HepG2 (cell line): ENCODE data around the gene CAVIN2. TPM values are rescaled to one million over a fixed set of nuclear protein-coding genes. Genes with fewer than 3 reads are reported as not detected.

Experiments
- ATAC-seq: fragments of 200-7000 bp; cut with Tn5 transposase; 3 replicates; pipeline ENCODE4 v1.9.1; 2020; ENCODE audit warnings: mild to moderate bottlenecking, moderate library complexity
- BruUV-seq: library from RNA; stranded (reverse); fragments of 400-500 nt; replicated peaks from 2 replicates; lab custom pipeline; 2021; lab: Mats Ljungman, UMichigan
- CTCF ChIA-PET: fragments of 300-600 bp; formaldehyde crosslinking; extraction: SDS; loops from one replicate; lab custom pipeline; 2021; ENCODE audit warnings: low total read pairs, inconsistent platforms, low intra/inter-chr PET ratio; lab: Yijun Ruan, JAX
- POLR2A ChIA-PET: fragments of 350-600 bp; sonication (Branson Sonifier 250); formaldehyde crosslinking; loops from one replicate; lab custom pipeline; 2020; ENCODE audit warnings: antibody characterized with exemption, inconsistent platforms; lab: Yijun Ruan, JAX
- DNase-seq: peaks from one replicate; pipeline ENCODE4 v3.0.0-alpha.2; 2015; ENCODE audit warnings: low spot score
- FAIRE-seq: peaks from 3 replicates; lab custom pipeline; 2011; peaks lifted over from hg19 to GRCh38; lab: Jason Lieb, UNC
- H2AFZ ChIP-seq: one replicate; pipeline ENCODE4 v1.6.1; 2011; ENCODE audit warnings: low read length, inconsistent platforms
- H3K27ac ChIP-seq: fragments of 300-600 bp; 3 replicates; pipeline ENCODE4 v1.8.0; 2011; ENCODE audit warnings: mixed run types, mild to moderate bottlenecking, mixed read lengths, low read length, inconsistent platforms; ENCODE audit not compliant: insufficient read depth; ENCODE audit errors: extremely low read length
- H3K27me3 ChIP-seq, 2 experiments: fragments of 200-600 bp in 1 of 2; 2 replicates in 1 of 2; 3 replicates in 1 of 2; pipeline versions ENCODE4 v1.6.0 to v1.8.0; 2011; ENCODE audit warnings: low read length in 2 of 2, mild to moderate bottlenecking in 2 of 2, moderate library complexity in 2 of 2, inconsistent platforms in 1 of 2; ENCODE audit not compliant: insufficient read depth in 2 of 2, control insufficient read depth in 1 of 2
- H3K36me3 ChIP-seq, 2 experiments: fragments of 200-600 bp in 1 of 2; replicated peaks in 1 of 2; 2 replicates in 1 of 2; 3 replicates in 1 of 2; pipeline versions ENCODE4 v1.5.1 to v1.8.0; 2011; ENCODE audit warnings: low read length in 2 of 2, inconsistent platforms in 1 of 2; ENCODE audit not compliant: insufficient read depth in 2 of 2, control insufficient read depth in 1 of 2
- H3K4me1 ChIP-seq: 2 replicates; pipeline ENCODE4 v1.5.1; 2012; ENCODE audit warnings: low read length, inconsistent platforms; ENCODE audit not compliant: insufficient read depth
- H3K4me2 ChIP-seq: 2 replicates; pipeline ENCODE4 v1.6.0; 2011; ENCODE audit warnings: low read depth, low read length, inconsistent platforms
- H3K4me3 ChIP-seq, 3 experiments: fragments of 200-600 bp in 1 of 3; sonication (generic), shearing (Covaris generic) in 1 of 3; replicated peaks in 1 of 3; 2 replicates each; pipeline ENCODE4 v1.5.1; 2011 to 2016; ENCODE audit warnings: low read length in 3 of 3, inconsistent platforms in 2 of 3, low read depth in 2 of 3, mild to moderate bottlenecking in 2 of 3, control low read depth in 1 of 3, mixed read lengths in 1 of 3; ENCODE audit not compliant: insufficient read depth in 1 of 3
- H3K79me2 ChIP-seq: one replicate; pipeline ENCODE4 v1.6.1; 2011; ENCODE audit warnings: low read length, inconsistent platforms; ENCODE audit not compliant: insufficient read depth
- H3K9ac ChIP-seq: 2 replicates; pipeline ENCODE4 v1.6.0; 2011; ENCODE audit warnings: mild to moderate bottlenecking, low read depth, low read length, inconsistent platforms; ENCODE audit not compliant: insufficient read depth
- H3K9me3 ChIP-seq: 2 replicates; pipeline ENCODE4 v1.5.1; 2012; ENCODE audit warnings: mild to moderate bottlenecking, low read length
- H4K20me1 ChIP-seq: 2 replicates; pipeline ENCODE4 v1.6.0; 2011; ENCODE audit warnings: inconsistent platforms, mild to moderate bottlenecking, low read length, moderate library complexity; ENCODE audit not compliant: insufficient read depth
- ARNTL ChIP-seq: sonication (generic); formaldehyde crosslinking; IDR thresholded peaks from 2 replicates; pipeline ENCODE4 v1.4.0; 2020; ENCODE audit warnings: mild to moderate bottlenecking, missing genetic modification reagents
- ETV6 ChIP-seq: sonication (generic); formaldehyde crosslinking; conservative IDR thresholded peaks from 2 replicates; pipeline ENCODE4 v1.4.0; 2020; ENCODE audit warnings: missing genetic modification reagents
- GRHL1 ChIP-seq: sonication (generic); formaldehyde crosslinking; conservative IDR thresholded peaks from 2 replicates; pipeline ENCODE4 v1.8.0; 2022; ENCODE audit warnings: missing genetic modification reagents
- KDM4B ChIP-seq: sonication (generic); formaldehyde crosslinking; IDR thresholded peaks from 2 replicates; pipeline ENCODE4 v1.4.0; 2020; ENCODE audit warnings: missing genetic modification reagents
- NR3C1 ChIP-seq: sonication (generic); formaldehyde crosslinking; IDR thresholded peaks from 2 replicates; pipeline ENCODE4 v1.4.0; 2020; ENCODE audit warnings: missing genetic modification reagents
- PAF1 ChIP-seq: IDR thresholded peaks from 2 replicates; pipeline ENCODE4 v1.6.1; 2016; ENCODE audit warnings: missing genetic modification reagents, missing compliant biosample characterization
- PITX1 ChIP-seq: sonication (generic); formaldehyde crosslinking; IDR thresholded peaks from 2 replicates; pipeline ENCODE4 v1.5.1; 2020; ENCODE audit warnings: mild to moderate bottlenecking, missing genetic modification reagents
- SRSF1 ChIP-seq: fragments of 200-400 bp; formaldehyde crosslinking; optimal IDR thresholded peaks from 2 replicates; pipeline ENCODE3; 2017; ENCODE audit warnings: mild to moderate bottlenecking, low read depth, low read length, moderate library complexity
- TOE1 ChIP-seq: sonication (generic); formaldehyde crosslinking; IDR thresholded peaks from 2 replicates; pipeline ENCODE4 v1.4.0; 2020; ENCODE audit warnings: mild to moderate bottlenecking, missing genetic modification reagents
- ZBTB8A ChIP-seq: sonication (generic); formaldehyde crosslinking; IDR thresholded peaks from 2 replicates; pipeline ENCODE4 v1.4.0; 2020; ENCODE audit warnings: mild to moderate bottlenecking, low read depth, missing genetic modification reagents, borderline replicate concordance
- ZNF275 ChIP-seq: sonication (generic); formaldehyde crosslinking; IDR thresholded peaks from 2 replicates; pipeline ENCODE4 v1.8.0; 2022; ENCODE audit warnings: missing genetic modification reagents, mild to moderate bottlenecking, inconsistent platforms, borderline replicate concordance
- ZNF329 ChIP-seq: sonication (generic); formaldehyde crosslinking; IDR thresholded peaks from 2 replicates; pipeline ENCODE4 v1.9.0; 2021; ENCODE audit warnings: low read depth, mild to moderate bottlenecking, missing genetic modification reagents
- ZNF33A ChIP-seq: sonication (generic); formaldehyde crosslinking; IDR thresholded peaks from 2 replicates; pipeline ENCODE4 v1.5.1; 2020; ENCODE audit warnings: missing genetic modification reagents, mild to moderate bottlenecking, moderate library complexity, borderline replicate concordance
- ZNF446 ChIP-seq: sonication (generic); formaldehyde crosslinking; IDR thresholded peaks from 2 replicates; pipeline ENCODE4 v1.5.0; 2020; ENCODE audit warnings: mild to moderate bottlenecking, missing genetic modification reagents
- ZNF574 ChIP-seq: sonication (generic); formaldehyde crosslinking; IDR thresholded peaks from 2 replicates; pipeline ENCODE4 v1.4.0; 2020; ENCODE audit warnings: missing genetic modification reagents
- ZNF674 ChIP-seq: sonication (generic); formaldehyde crosslinking; IDR thresholded peaks from 2 replicates; pipeline ENCODE4 v1.5.0; 2020; ENCODE audit warnings: low read depth, mild to moderate bottlenecking, missing genetic modification reagents
- ZNF7 ChIP-seq: IDR thresholded peaks from 2 replicates; pipeline ENCODE4 v1.6.1; 2016; ENCODE audit warnings: missing biosample characterization, missing genetic modification reagents
- WGBS: methylation state at CpG from one replicate; pipeline ENCODE4 v1.1.6; 2017; ENCODE audit warnings: low lambda C conversion rate; 5-methylcytosine and 5-hydroxymethylcytosine counted together
- in situ Hi-C: cut with HindIII; loops from 2 replicates; pipeline ENCODE4 v1.10.0; 2017; ENCODE audit warnings: low pct_unique_long_range_greater_than_20kb; ENCODE audit not compliant: extremely low pct_ligation_motif_present
- intact Hi-C: fragments of 100-400 bp; cut with micrococcal nuclease; formaldehyde crosslinking; loops from one replicate; pipeline ENCODE4 v1.10.0; 2022; ENCODE audit not compliant: unreplicated experiment
- polyA plus RNA-seq, 8 experiments: library from polyadenylated mRNA; depleted of rRNA in 3 of 8; stranded (reverse) in 7 of 8; unstranded in 1 of 8; fragments of >200 nt; fragmentation: Illumina TruSeq in 4 of 8; extraction: Trizol in 4 of 8; gene quantifications; 2 replicates each; pipeline versions ENCODE4 v1.2.1 to v1.2.3, GENCODE V29; 2011 to 2016; ENCODE audit warnings: low read depth in 4 of 8, missing spikeins in 1 of 8, mixed read lengths in 1 of 8; ENCODE audit not compliant: insufficient read depth in 1 of 8
- total RNA-seq, 5 experiments: library from RNA; depleted of rRNA; stranded (reverse); fragments of >200 nt; fragmentation: Illumina TruSeq; extraction: Trizol; gene quantifications; 2 replicates each; pipeline ENCODE4 v1.2.3, GENCODE V29; 2016; ENCODE audit warnings: low read depth in 1 of 5

The CAVIN2 gene
- total and polyA plus RNA-seq, 2 of the 13 experiments (the other 11 are each of a cell fraction or from before 2014, with no cell fraction given): 7.6 to 38.8 TPM

GRCh38 chr2:191836471-191836852 is 10.4 kb downstream of the CAVIN2 start:
- ATAC-seq: no peak
- FAIRE-seq: no peak
- peaks cover 25% of the 10 kb centered on the region for H3K4me1 ChIP-seq
- 96% methylated on average over 11 of the region's 11 CpGs for WGBS
- no peak for DNase-seq
- no peak overlapping the region for H3K27ac ChIP-seq
- H3K9me3 ChIP-seq: no peaks in the 10 kb centered on the region
- no peak overlapping the region for H3K9ac ChIP-seq
- in situ Hi-C loops: no loop called here
- peaks cover 7% of the 10 kb centered on the region for H3K79me2 ChIP-seq
- H3K27me3 ChIP-seq: no peaks in the 10 kb centered on the region
- intact Hi-C loops: no loop called here
- no peaks in the 10 kb centered on the region for H4K20me1 ChIP-seq
- BruUV-seq: no TSS peak
- no peak overlapping the region for H3K4me2 ChIP-seq
- POLR2A ChIA-PET: interaction anchor here (3.5 kb wide), 1 partner anchor 10 kb away, joined by 14 read pairs; the partner anchor contains the start of gene CAVIN2
- no peak overlapping the region for H3K4me3 ChIP-seq
- peaks cover 6 to 36% of the 10 kb centered on the region in 2 experiments for H3K36me3 ChIP-seq
- TF ChIP-seq ZBTB8A (CRISPR knock-in tag): no peak
- no peak for TF ChIP-seq ZNF33A (CRISPR knock-in tag)
- no peak for TF ChIP-seq PAF1
- no peak for TF ChIP-seq ETV6 (CRISPR knock-in tag)
- no peak for TF ChIP-seq TOE1
- TF ChIP-seq SRSF1: no peak
- TF ChIP-seq ZNF574: no peak
- TF ChIP-seq PITX1: no peak
- no peak for TF ChIP-seq ZNF7 (CRISPR knock-in tag)
- no peak for TF ChIP-seq KDM4B (CRISPR knock-in tag)
- no peak for TF ChIP-seq ZNF446 (CRISPR knock-in tag)
- no peak for TF ChIP-seq ZNF275 (CRISPR knock-in tag)
- TF ChIP-seq GRHL1 (CRISPR knock-in tag): no peak
- TF ChIP-seq NR3C1 (CRISPR knock-in tag): no peak
- no peak for TF ChIP-seq ZNF329 (CRISPR knock-in tag)
- TF ChIP-seq ARNTL (CRISPR knock-in tag): no peak
- TF ChIP-seq ZNF674 (CRISPR knock-in tag): no peak
- TF ChIP-seq, all 625 proteins: peak for 0
- CTCF ChIA-PET: no interaction called here
- H2AFZ ChIP-seq: no peak overlapping the region
